DMS53 (cell line): Measurements from ENCODE around the gene HRH3.
A peak's percentile ranks its signal among the peaks of the same experiment; 100 is the strongest.

Experiments
- DNase-seq: peaks from one replicate; lab custom pipeline; 2025; lab: John Stamatoyannopoulos, UW

Gene HRH3

DNA sequence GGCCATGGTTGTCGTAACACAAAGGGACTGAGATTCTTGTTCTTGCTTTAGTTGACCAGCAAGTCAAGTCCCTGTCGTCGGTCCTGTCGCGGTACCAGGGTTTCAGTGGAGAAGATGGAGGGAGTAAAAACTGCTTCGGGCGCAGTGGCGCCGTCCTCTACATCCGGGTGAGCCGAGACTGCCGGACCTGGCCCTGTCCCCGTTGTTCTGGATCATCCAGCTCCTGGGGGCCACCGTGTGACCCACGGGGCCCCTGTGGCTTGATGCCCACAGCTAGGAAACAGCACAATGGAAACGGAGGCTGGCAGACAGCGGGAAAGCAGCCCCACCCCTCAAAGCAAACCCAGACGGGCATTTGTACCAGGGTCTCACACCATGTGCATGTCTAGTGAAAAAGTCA, 22.3 kb downstream of the HRH3 start:
- DNase-seq = no peak

DNA sequence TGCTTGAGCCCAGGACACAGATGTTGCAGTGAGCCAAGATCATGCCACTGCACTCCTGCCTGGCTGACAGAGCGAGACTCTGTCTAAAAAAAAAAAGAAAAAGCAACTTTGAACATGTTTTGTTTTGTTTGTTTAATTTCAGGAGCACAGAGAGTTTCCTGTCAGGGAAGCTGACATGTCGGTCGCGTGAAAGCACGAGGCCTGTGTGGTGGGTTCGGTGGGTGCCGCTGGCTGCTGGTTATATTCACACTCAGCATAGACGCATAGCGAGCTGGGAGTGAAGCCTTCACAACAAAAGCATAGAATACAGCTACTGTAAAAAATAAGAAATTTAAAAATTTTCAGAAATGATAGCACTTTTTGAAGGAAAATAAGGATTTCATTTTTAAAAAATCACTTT, 22.8 kb downstream of the HRH3 start:
- no peak for DNase-seq

DNA sequence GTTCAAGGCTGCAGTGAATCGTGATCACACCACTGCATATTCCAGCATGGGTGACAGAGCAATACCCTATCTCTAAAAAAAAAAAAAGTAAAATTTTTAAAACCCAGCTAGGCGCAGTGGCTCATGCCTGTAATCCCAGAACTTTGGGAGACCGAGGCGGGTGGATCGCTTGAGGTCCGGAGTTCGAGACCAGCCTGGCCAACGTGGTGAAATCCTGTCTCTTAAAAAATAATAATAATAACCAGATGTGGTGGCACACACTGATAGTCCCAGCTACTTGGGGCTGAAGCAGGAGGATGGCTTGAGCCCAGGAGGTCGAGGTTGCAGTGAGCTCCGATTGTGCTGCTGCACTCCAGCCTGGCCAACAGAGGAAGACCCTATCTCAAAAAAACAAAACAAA, 23.8 kb downstream of the HRH3 start:
- DNase-seq = no peak

DNA sequence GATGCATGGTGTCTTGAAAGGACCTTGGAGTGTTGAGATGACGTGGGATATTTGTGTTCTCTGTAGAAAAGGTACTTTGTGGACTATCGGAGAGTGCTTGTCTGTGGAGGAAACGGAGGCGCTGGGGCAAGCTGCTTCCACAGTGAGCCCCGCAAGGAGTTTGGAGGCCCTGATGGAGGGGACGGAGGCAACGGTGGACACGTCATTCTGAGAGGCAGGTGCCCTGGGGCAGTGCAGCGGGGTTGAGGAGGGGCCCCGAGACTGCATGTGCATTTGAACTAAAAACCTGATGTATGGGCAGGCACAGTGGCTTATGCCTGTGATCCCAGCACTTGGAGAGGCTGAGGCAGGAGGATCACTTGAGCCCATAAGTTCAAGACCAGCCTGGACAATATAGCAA, 24.3 kb downstream of the HRH3 start:
- no peak for DNase-seq

DNA sequence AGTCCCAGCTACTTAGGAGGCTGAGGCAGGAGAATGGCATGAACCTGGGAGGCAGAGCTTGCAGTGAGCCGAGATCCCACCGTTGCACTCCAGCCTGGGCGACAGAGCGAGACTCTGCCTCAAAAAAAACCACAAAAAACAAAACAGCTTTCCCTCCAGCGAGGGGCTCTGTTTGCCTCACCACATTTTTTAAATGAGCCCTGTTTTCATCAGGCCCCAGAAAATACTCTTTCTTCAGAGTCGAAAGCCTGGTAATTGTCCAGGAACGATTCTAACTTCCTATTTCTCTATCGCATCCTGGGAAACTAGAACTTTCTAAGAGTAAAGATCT, 25.0 kb downstream of the HRH3 start:
- DNase-seq = no peak

DNA sequence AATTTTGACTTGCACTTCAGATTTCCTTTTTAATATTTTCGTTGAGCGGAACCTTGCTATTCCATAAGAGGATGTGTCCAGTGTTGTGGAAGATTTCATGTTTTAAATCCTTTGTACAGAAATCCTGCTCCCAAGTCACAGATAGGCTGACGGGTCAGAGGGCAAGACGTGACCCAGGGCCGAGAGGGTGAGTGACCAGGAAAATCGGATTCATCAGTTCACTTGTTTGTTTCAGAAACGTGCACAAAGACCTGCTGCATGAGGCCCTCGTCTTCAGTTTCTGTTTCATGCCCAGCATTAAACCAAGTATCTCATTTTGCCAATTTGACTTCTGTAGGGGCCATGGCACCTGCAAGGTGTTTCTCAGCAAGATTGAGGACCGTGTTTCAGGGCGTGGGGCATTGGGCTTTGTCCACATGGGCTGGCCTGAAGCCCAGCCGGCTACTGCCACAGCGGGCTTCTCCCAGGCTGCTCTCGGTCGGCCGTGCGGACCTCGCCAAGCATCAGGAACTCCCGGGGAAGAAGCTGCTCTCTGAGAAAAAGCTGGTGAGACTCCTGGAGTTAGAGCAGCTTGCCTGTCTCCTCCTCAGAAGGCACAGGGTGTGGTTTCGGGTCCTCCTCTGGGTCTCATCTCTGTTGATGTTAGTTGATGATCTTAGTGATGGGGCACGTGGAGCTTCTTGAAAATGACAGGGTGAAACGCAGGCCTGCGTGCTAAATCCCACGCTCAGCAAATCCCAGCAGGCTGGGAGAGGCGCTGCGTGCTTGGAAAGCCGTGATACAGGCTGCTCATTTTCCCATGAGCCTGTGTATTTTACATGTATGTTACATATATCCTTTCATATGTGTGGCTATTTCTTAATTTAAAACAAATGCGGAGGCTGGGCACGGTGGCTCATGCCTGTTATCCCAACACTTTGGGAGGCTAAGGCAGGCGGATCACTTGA, 26.7 kb downstream of the HRH3 start:
- no peak for DNase-seq

DNA sequence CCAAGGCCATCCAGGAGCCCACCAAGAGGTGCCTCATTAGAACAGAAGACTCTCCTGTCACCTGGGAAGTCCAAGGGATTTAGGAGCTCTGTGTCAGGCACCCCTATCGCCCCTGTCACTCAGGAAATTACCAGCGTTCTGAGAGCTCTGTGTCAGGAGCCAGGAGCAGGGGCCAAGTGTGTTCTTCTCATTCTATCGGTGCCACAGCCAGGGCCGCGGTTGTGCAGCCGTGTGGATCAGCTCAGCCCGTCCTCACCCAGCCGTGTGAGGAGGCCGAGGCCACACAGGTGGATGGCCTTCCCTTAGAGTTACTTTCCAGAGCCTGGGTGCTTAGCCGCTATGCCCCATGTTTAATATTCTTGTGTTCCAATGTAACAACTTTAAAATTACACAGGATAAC, 27.4 kb downstream of the HRH3 start:
- DNase-seq = no peak

DNA sequence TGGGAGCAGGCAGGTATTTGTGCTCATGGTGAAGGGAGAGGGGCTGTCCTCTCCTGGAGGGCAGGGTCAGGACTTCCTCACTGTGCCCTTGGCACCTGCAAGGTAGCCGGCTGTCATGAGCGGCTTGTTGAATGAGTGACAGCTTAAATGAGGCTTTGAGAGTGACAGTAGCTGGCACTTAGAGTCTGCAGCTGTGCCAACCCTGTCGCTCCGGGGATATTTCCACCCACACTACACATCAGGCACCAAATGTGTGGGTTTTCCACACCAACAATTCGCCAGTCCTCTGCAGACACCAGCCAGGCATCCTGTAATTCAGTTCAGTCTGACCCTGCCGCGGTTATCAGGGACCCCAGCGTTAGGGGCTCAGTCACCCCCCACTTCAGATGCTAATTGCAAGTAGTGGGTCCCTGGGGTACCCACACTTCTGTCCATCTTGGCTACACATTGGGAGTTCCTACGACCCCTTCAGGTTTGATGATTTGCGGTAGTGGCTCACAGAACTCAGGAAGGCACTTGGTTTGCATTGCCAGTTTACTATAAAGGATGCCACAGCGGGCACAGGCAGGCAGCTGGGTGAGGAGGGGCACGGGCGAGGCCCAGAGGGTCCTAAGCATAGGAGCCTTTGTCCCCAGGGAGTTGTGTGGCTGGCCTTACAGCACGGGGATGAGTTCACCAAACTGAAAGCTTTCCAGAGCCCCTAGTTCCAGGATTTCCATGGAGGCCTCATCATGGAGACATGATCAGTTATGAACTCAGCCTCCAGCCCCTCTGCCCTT, 28.1 kb downstream of the HRH3 start:
- DNase-seq = no peak

DNA sequence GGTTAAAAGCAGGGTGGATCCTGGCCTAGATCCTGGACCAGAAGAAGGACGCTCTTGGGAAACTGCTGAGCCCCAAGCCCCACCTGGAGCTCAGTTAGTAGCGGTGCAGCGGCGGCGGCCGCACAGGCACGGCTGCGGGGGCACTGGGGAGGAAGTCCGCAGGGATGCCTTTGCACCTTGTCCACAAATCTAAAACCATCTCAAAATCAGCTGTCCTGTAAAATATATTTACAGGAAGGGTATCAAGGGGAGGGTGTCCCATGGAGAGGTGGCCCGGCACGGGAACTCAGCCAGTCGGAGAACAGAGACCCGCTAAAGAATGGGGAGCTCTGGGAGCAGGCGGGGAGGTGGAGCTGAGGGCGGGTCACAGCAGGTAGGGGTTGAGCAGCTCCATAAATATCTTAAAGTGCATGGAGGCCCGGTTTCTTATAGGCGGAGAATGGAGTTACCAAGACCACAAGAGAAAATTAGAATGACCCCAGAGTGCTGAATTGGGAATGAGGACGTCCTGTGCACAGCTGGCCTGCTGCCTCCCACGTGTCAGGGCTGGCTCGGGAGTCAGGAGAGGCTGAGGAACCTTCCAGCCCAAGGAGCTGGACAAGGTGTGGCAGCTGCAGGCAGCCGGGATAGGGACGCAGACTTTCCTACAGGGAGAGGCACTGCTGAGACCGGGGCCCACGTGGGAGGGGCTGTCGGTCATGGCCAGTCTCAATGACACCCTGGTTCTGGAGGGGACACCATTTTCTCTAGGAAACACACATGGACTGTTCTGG, 29.3 kb downstream of the HRH3 start:
- DNase-seq = no peak

DNA sequence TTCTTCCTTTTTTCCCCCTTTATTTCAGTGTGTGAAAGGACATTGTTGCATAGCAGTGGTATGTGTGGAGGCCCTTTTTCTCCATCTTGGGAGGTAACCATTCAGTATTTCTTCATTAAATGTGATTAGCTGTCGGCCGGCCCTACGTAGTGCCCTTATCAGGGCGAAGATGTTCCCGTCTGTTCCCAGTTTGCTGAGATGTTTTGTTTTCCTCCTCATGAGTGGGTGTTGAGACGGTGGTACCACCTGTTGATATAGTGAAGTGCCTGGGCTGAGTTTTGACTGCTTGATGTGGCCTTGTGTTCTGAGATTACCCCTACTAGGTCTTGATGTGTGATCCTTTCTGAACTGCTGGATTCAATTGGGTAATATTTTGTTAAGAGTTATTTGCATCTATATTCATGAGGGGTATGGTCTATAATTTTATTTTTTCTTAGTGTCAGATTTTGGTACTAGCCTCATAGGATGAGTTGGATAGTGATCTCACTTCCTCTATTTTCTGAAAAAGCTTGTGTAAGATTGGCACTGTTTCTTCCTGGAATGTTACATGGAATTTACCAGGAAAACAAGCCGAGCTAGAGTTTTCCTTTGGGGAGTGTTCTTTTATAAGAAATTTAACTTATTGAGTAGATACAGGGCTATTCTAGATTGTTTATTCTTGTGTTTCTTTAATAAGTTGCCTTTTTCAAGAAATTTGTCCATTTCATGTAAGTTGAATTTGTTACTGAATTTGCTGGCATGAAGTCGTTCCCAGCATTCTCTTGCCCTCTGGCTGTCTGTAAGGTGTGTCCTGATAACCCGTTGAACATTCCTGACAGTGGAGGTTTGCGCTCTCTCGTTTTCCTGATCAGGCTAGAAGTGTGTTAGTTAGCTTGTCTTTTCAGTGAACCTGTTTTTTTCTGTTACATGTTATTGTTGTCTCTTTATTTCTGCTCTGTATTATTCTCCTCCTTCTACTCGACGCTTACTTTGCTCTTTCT, 32.9 kb downstream of the HRH3 start:
- DNase-seq = no peak

DNA sequence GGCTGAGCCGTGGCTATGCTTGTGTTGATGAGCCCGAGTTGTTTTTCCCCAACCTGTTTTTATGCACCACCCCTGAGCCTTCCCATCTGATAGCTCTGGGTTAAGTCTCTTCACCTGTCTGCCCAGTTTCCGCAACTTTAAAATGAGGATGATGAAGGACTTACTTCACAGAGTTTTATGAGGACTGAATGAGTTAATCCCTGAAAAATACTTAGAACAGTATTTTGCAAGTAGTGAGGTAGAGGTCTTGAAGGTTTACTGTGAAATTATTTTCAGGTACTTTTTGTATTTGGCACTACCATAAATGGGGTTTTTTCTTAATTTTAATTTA, 34.0 kb downstream of the HRH3 start:
- DNase-seq = no peak

DNA sequence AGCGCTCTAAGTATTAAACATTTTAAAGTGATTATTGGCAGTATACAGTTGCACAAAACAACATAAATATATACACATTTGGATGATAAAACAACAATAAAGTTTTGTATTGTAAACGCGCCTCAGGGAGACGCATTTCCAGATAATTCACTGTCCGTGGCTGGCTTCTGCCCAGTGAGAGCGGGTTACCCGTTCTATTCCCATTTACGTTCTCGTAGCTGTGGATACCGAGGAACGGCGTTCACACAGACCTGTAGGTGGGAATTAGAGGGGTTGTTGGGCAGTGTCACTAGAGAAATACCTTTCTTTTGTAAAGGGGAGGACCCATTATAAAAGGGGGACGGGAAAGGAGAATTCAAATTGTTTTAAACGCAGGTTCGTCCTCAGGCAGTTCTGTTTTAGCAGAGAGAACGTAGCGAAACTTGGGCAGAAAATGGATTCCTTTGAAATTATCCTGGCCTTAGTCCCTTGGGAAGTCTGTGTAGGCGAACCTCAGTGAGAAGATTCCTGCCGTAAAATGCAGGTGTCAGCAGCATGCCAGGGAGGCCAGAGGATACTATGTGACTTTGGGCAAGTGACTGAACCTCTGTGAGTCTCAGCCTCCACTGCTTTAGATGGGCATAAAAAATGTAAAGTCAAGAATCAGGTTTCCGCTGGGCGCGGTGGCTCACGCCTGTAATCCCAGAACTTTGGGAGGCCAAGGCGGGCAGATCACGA, 36.5 kb downstream of the HRH3 start:
- peak; percentile 44 for DNase-seq

DNA sequence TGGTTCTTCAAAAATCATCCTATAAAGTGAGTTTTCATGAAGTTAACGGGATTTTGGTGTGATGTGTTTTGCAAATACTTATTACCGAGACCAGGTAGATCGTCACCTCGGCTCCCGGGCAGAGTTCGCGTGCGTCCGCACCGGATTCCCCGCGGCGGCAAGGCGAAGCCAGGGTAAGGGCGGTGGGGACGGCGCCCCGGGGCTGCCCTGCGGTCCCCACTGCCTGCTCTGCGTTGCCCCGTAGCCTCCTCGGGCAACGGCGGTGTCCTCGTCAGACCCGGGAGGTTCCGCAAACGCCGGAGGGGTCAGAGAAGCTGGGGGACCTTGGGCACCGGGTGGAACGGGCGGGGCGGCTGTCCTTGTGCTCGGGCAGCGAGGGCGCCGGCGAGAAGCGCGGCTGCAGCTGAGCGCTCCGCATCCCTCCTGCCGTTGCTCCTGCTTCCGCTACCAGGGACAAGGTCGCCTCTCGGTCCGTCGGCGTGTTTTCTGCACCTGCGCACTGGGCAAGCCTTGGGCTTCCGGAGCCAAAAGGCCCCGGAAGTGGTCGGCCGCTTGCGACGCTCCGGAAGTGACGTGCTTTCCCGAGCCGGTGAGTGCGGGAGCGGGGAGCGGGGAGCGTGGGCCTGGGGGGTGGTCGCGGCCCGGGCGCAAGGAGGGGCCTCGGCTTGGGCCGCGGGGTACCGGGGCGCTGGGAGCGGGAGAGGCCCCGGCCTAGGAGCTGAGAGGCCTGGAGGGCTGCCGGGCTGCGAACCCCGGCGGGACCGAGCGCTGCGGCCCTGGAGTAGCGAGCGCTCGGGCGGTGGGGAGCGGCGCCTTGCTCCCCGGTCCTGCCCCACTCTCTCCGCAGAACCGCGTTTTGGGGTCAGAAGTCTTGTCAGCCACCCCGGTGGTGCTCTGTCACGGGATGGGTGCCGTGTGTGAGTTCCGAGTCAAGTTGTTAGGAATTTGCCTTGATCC, 37.3 kb downstream of the HRH3 start, which contains the start of gene MTG2:
TSS of gene MTG2 (plus strand) at position 560 of the 957 bp plus-strand sequence. CDS start 10,393 bp downstream, outside the sequence.
- peak; percentile 99 for DNase-seq

DNA sequence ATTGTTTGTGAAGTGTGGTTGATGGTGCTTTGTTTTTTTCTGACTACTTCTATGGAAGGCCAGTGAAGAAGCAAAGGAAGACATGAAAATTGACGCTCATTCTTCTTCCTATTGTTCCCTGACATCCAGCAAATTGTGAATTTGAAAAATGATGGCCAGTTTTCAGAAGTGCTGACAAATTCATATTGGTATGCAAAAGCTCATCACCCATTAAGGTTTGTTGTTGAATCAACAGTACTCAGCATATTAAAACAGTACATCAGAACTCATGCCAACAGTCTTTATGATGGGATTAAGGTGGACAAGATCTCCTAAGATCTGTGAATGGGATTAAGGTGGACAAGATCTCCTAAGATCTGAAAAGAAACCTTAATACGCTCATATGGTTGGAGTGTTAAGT, 38.3 kb downstream of the HRH3 start:
- peak; percentile 29 for DNase-seq

DNA sequence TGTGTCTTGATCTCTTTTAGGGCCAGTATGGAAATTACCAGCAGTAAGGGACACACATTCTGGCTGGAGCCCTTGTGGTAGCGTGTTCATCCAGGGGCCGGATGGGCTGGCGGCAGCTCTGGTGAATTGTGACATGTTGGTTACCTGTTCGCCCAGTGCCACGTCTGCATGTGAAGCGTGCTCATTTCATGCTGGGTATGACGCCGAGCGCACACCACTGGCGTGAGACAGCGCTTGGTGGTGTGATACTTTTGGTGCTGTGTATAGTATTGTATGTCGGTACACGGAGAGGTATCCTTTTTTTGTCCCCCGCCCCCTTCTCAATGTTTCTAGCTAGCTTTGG, 40.9 kb downstream of the HRH3 start:
- no peak for DNase-seq

DNA sequence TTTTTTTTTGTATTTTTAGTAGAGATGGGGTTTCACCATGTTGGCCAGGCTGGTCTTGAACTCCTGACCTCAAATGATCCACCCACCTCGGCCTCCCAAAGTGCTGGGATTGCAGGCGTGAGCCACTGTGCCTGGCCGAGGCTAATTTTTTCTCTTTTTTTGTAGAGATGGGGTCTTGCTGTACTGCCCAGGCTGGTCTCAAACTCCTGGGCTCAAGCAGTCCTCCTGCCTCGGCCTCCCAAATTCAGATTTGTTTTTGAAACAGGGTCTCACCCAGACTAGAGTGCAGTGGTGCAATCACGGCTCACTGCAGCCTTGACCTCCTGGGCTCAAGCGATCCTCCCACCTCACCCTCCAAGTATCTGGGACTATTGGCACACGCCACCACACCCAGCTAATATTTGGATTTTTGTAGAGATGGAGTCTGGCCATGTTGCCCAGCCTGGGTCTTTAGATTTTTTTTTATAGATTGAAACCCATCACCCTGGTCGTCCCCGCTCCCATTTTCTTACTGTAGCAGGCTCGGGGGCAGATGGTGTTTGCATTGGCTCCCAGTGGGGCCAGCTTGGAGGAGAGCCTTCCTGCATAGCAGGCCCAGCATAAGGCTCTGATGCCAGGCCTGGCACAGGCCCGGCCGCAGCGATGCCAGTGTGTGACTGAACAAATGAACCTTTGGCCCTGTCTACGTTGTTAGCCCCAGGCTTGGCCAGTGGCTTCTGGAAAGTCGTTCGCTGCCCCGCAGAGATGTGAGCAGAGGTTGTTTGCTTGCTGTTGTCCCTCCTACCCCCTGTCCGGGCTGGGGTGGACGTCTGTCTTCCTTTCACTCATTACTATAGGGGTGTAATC, 41.5 kb downstream of the HRH3 start:
- no peak for DNase-seq

DNA sequence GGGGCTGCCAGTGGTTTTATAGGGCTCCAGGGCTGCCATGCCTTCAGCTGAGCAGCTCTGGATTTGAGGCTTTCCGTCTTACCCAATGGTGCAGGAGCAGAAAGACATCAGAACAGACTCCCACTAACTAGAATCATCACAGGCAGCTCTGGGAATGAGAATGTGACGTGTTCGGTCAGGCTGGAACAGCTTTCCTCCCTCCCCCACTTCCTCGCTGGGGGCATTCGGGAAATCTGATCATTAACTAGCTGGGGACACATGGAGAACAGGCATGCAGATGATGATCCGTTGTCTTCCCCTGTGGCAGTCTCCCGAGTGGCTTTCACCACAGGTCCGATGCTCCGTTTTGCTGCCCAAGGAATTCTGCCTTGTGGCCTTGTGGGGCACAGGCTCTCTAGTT, 42.8 kb downstream of the HRH3 start:
- no peak for DNase-seq

DNA sequence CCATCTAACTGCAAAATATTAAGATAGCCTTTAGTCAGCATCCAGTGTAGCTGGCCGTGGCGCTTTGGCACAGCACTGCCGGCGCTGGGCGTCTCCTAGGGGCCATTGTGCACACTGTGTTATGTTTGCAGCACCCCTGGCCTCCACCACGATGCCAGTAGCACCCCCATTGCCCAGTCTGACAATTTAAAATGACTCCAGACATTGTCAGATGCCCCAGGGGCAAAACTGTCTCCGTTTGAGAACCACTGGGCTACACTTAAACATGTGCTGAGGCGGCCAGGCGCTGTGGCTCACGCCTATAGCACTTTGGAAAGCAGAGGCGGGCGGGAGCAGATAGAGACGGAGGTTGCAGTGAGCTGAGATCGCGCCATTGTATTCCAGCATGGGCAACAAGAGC, 43.2 kb downstream of the HRH3 start:
- no peak for DNase-seq

DNA sequence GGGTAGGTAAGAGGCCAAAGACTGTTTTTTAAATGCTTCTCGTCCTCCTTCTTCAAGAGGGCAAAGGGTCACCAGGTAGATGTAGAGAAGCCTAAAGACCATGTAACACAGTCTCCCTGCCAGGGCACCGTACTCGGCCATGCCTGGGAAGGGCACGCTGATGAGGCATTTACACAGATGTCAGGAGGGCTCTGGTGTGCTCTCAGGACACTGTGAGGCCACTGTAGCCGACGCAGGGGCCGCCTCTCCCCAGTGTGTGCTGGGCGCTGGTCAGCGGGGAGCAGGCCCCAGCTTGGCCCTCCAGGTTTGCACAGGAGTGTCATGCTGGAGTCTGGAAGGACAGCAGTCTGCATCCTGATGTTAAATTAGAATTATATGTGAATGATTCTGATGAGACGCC, 44.4 kb downstream of the HRH3 start:
- DNase-seq = no peak
